Measurements from ENCODE around the gene UNC5C.

UNC5C gene

DNA sequence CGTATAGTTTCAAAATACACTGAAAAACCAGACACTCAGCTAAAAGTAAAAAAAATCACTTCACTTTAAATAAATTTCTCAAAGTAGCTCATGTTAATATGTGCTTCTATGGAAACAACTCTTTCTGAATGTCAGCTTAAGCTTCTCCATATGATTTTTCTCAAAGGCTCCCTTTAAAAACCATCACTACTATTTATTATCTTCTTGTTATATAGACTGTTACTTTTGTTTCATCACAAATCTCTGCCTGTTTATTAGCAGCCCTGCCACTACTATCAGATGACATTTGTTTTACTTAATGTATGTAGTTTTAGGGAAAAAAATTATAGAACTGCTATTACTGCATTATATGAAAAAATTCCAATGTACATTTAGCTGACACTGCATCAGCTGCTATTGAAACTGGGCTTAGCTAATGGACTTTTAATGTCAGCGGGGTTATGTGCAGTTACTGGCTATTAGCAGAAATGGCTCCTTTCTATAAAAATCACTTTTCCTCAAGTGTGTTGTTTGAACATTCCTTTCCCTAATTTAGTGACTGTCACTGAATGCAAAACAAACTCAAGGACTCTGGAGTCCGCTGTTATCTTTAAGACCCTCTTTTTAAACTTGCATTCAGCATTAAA lies 10.8 kb downstream of the UNC5C start:
- no peaks in the 10 kb centered on the region for H3K36me3 ChIP-seq (ENCODE audit: insufficient read depth, low read length)
- no peak overlapping the region for H3K9ac ChIP-seq (ENCODE audit: low read length)
- TF ChIP-seq, protein P1, sequence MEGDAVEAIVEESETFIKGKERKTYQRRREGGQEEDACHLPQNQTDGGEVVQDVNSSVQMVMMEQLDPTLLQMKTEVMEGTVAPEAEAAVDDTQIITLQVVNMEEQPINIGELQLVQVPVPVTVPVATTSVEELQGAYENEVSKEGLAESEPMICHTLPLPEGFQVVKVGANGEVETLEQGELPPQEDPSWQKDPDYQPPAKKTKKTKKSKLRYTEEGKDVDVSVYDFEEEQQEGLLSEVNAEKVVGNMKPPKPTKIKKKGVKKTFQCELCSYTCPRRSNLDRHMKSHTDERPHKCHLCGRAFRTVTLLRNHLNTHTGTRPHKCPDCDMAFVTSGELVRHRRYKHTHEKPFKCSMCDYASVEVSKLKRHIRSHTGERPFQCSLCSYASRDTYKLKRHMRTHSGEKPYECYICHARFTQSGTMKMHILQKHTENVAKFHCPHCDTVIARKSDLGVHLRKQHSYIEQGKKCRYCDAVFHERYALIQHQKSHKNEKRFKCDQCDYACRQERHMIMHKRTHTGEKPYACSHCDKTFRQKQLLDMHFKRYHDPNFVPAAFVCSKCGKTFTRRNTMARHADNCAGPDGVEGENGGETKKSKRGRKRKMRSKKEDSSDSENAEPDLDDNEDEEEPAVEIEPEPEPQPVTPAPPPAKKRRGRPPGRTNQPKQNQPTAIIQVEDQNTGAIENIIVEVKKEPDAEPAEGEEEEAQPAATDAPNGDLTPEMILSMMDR (IDR thresholded peaks at IDR 0.05; ENCODE audit: low read length), result no peak
- TF ChIP-seq EZH2 (IDR thresholded peaks at IDR 0.05; ENCODE audit: borderline replicate concordance, low read length), result no peak
- no peaks in the 10 kb centered on the region for H3K79me2 ChIP-seq (ENCODE audit: insufficient read depth, low read length)
- H3K9me2 ChIP-seq (ENCODE audit: low read depth, low read length), result no peaks in the 10 kb centered on the region
- H3K27ac ChIP-seq (ENCODE audit: low read depth, low read length, poor library complexity, severe bottlenecking), result no peak overlapping the region
- no peak overlapping the region for H3K4me3 ChIP-seq (ENCODE audit: low read depth, low read length, poor library complexity, severe bottlenecking)
- no peaks in the 10 kb centered on the region for H3K27me3 ChIP-seq (ENCODE audit: insufficient read depth, low read length)
- no peak overlapping the region for H2AFZ ChIP-seq (ENCODE audit: low read length)
- H3K4me1 ChIP-seq (ENCODE audit: insufficient read depth, low read length, severe bottlenecking), result no peaks in the 10 kb centered on the region
- H3K9me3 ChIP-seq (ENCODE audit: low read length), result no peaks in the 10 kb centered on the region
- no peaks in the 10 kb centered on the region for H4K20me1 ChIP-seq (ENCODE audit: insufficient read depth, low read length)
- H3F3A ChIP-seq (ENCODE audit: insufficient read depth, low read length), result no peaks in the 10 kb centered on the region
- no peak overlapping the region for H3K4me2 ChIP-seq (ENCODE audit: low read length)

DNA sequence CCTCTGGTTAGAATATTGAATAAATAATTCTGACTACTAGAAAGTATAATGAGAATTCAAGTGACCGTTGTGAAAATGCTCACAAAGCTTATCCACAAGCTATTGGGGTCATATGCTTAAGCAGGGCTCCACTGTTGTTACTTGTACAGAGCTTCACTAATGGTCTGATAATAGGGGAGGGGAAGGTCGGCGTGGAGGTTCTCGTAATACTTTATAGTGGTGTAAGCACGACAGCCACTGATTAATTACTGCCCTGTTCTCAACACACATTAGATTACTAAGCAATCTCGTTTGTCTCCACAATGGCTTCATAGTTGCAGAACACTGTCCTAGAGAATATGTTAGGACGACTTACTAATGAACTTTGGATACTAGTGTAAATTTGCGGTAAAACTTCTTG lies 11.6 kb downstream of the UNC5C start:
- no peaks in the 10 kb centered on the region for H3K4me1 ChIP-seq (ENCODE audit: insufficient read depth, low read length, severe bottlenecking)
- no peaks in the 10 kb centered on the region for H3K9me3 ChIP-seq (ENCODE audit: low read length)
- no peaks in the 10 kb centered on the region for H4K20me1 ChIP-seq (ENCODE audit: insufficient read depth, low read length)
- H3K79me2 ChIP-seq (ENCODE audit: insufficient read depth, low read length), result no peaks in the 10 kb centered on the region
- no peak overlapping the region for H3K27ac ChIP-seq (ENCODE audit: low read depth, low read length, poor library complexity, severe bottlenecking)
- H3K36me3 ChIP-seq (ENCODE audit: insufficient read depth, low read length), result no peaks in the 10 kb centered on the region
- no peaks in the 10 kb centered on the region for H3F3A ChIP-seq (ENCODE audit: insufficient read depth, low read length)
- no peak overlapping the region for H2AFZ ChIP-seq (ENCODE audit: low read length)
- no peak overlapping the region for H3K9ac ChIP-seq (ENCODE audit: low read length)
- TF ChIP-seq, protein P1 (IDR thresholded peaks at IDR 0.05; ENCODE audit: low read length), result no peak
- no peak for TF ChIP-seq EZH2 (IDR thresholded peaks at IDR 0.05; ENCODE audit: borderline replicate concordance, low read length)
- H3K27me3 ChIP-seq (ENCODE audit: insufficient read depth, low read length), result no peaks in the 10 kb centered on the region
- H3K4me3 ChIP-seq (ENCODE audit: low read depth, low read length, poor library complexity, severe bottlenecking), result no peak overlapping the region
- H3K9me2 ChIP-seq (ENCODE audit: low read depth, low read length), result no peaks in the 10 kb centered on the region
- H3K4me2 ChIP-seq (ENCODE audit: low read length), result no peak overlapping the region

DNA sequence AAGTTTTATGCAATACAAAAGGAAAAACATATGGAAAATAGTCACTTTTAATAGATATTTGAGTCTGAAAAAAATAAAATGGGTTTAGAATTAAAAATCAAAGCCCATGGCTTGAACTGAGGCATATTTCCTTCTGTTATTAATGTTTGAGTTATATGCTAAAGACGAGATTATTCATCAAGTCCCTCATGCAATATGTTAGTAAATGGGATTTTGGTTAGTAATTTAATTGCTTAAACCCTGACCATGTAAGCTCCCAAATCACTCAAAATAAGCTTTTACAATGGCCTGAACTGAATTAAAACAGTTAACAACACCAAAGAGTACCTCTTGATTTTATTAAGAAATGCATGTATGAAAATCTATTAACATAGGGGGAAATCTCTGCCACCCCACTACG lies 12.1 kb downstream of the UNC5C start:
- Histone ChIP-seq H3K36me3 (ENCODE audit: insufficient read depth, low read length) (no peaks in the 10 kb centered on the region), H4K20me1 (ENCODE audit: insufficient read depth, low read length) (no peaks in the 10 kb centered on the region), H2AFZ (ENCODE audit: low read length) (no peak overlapping the region), H3K27ac (ENCODE audit: low read depth, low read length, poor library complexity, severe bottlenecking) (no peak overlapping the region), H3K27me3 (ENCODE audit: insufficient read depth, low read length) (no peaks in the 10 kb centered on the region), H3K9me2 (ENCODE audit: low read depth, low read length) (no peaks in the 10 kb centered on the region), H3K9ac (ENCODE audit: low read length) (no peak overlapping the region), H3K79me2 (ENCODE audit: insufficient read depth, low read length) (no peaks in the 10 kb centered on the region), H3F3A (ENCODE audit: insufficient read depth, low read length) (no peaks in the 10 kb centered on the region), H3K4me2 (ENCODE audit: low read length) (no peak overlapping the region), H3K4me3 (ENCODE audit: low read depth, low read length, poor library complexity, severe bottlenecking) (no peak overlapping the region), H3K4me1 (ENCODE audit: insufficient read depth, low read length, severe bottlenecking) (no peaks in the 10 kb centered on the region), H3K9me3 (ENCODE audit: low read length) (no peaks in the 10 kb centered on the region)
- TF ChIP-seq EZH2 (IDR thresholded peaks at IDR 0.05; ENCODE audit: borderline replicate concordance, low read length), result no peak
- TF ChIP-seq, protein P1 (IDR thresholded peaks at IDR 0.05; ENCODE audit: low read length), result no peak
